GM21528 (cell line): ENCODE measurements around the gene CCR2.
"Not testable (repeated sequence)": the region's sequence is repeated elsewhere in the genome, so short reads cannot be mapped to it uniquely, and the experiment has no call there.

Source experiments
- ATAC-seq: cut with Tn5 transposase; IDR thresholded peaks from one replicate; pipeline ENCODE4 v1.9.1; 2021; ENCODE audit warnings: mild to moderate bottlenecking, moderate library complexity; ENCODE audit not compliant: unreplicated experiment, low FRiP score

Gene CCR2

GRCh38 chr3:46375218-46375617, 21.3 kb downstream of the CCR2 start:
- no peak for ATAC-seq

GRCh38 chr3:46375814-46376213, 21.9 kb downstream of the CCR2 start:
- no peak for ATAC-seq

- ATAC-seq = no peak
Measured at GRCh38 chr3:46378426-46378942, 24.6 kb downstream of the CCR2 start.

GRCh38 chr3:46380471-46381221, 26.7 kb downstream of the CCR2 start:
- ATAC-seq = no peak

- no peak for ATAC-seq
Measured at GRCh38 chr3:46381625-46382024, 27.7 kb downstream of the CCR2 start.

- peak; percentile 49 for ATAC-seq
Measured at GRCh38 chr3:46383211-46383950, 29.5 kb downstream of the CCR2 start.

- ATAC-seq = peak; percentile 14
Measured at GRCh38 chr3:46383951-46384330, 30.0 kb downstream of the CCR2 start.

- no peak for ATAC-seq
Measured at GRCh38 chr3:46386205-46386604, 32.3 kb downstream of the CCR2 start.

GRCh38 chr3:46388847-46389246, 34.9 kb downstream of the CCR2 start:
- not testable (repeated sequence) for ATAC-seq

GRCh38 chr3:46389306-46389705, 35.4 kb downstream of the CCR2 start:
- ATAC-seq = no peak

- not testable (repeated sequence) for ATAC-seq
Measured at GRCh38 chr3:46391526-46391925, 37.6 kb downstream of the CCR2 start.

GRCh38 chr3:46393011-46393410, 39.1 kb downstream of the CCR2 start:
- ATAC-seq = no peak

- no peak for ATAC-seq
Measured at GRCh38 chr3:46393554-46394434, 39.9 kb downstream of the CCR2 start.

GRCh38 chr3:46395210-46395661, 41.3 kb downstream of the CCR2 start:
- no peak for ATAC-seq

GRCh38 chr3:46395766-46396530, 42.0 kb downstream of the CCR2 start:
- no peak for ATAC-seq

- no peak for ATAC-seq
Measured at GRCh38 chr3:46397111-46397510, 43.2 kb downstream of the CCR2 start.

- ATAC-seq = no peak
Measured at GRCh38 chr3:46398186-46398955, 44.5 kb downstream of the CCR2 start.

- ATAC-seq = no peak
Measured at GRCh38 chr3:46399098-46399497, 45.2 kb downstream of the CCR2 start.

GRCh38 chr3:46399557-46399956, 45.6 kb downstream of the CCR2 start:
- ATAC-seq = no peak
